HG02763 (cell line): Measurements from ENCODE around the gene LAMA3.
A peak's percentile ranks its signal among the peaks of the same experiment; 100 is the strongest.

ENCODE experiments used
- ATAC-seq: cut with Tn5 transposase; IDR thresholded peaks from one replicate; pipeline ENCODE4 v1.9.1; 2021; ENCODE audit warnings: mild to moderate bottlenecking, moderate library complexity; ENCODE audit not compliant: unreplicated experiment

Gene LAMA3

DNA sequence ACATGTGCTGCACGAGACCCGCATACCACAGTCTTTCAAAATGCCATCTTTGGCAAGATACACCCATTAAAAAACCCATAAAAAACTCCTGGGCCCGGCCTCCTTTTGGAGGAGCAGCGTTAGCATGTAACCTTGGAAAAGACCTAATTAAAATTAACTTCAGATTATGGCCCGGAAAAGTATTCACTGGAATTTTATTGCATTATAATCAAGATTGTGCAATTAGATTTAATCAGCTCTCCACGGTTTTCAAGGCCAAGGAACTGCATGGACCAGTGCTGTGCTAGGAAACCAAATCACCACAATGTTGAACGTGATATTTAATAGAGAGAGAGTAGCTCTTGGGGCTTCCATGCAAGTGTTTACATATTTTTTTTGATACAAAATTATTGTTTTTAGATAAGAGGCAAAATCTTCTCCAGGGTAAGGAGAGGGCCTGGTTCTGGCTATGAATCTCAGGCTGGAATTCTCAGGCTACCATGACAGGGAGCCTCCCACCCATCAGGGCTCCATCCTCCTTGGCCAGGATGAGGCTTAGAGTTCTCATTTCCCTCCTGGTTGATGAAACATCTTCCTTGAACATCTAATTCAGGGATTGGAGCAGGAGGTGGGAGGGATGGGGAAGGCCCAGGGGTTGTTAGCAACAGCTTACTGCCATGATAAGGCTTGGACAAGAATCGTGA lies 243.3 kb downstream of the LAMA3 start:
- no peak for ATAC-seq

DNA sequence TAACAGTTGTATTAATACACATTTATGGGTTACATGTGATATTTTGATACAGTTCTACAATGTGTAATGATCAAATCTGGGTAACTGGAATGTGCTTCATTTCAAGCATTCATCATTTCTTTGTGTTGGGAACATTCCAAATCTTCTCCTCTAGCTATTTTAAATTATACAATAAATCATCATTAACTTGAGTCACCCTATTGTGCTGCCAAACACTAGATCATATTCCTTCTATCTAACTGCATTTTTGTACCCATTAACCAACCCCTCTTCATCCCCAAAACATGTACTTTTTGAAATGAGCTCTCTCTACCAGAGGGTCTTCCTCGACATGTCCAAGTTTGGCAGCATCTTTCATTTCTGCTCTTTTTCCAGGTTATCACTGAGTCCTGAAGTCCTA lies 244.2 kb downstream of the LAMA3 start:
- ATAC-seq, result no peak

DNA sequence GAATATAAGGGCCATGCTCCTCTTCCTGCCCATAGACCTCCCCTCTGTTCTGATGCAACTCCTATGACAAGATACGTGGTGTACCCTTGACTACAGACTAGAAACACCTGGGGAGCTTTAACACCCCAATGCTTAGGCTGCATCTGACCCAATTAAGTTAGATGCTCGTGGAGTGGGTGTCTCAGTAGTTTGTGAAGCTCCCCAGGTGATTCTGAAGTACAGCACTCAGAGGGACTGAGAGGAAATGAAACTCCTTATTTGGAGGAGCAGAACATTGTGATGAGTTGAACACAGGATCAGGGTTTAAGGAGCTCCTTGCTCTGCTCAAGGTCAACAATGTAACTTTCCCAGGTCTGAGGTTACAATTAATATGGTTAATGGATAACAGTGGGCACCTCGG lies 245.0 kb downstream of the LAMA3 start:
- ATAC-seq, result no peak

DNA sequence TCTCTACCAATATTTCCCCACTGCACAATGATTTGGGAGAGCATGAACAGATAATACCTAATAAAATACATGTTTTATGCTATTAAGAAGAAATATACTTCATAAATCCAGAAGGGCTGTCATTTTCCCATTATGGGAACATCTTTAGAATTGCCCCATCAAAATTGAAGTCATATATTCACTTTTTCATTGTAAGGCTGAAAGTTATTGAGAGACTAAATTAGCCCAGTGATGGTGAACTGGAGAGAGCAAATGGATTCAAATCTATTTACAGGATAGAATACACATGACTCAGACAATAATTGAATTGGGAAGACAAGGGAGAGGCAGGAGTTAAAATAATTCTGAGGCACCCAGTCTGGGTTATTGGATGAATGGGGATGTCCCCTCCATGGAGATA lies 245.6 kb downstream of the LAMA3 start:
- ATAC-seq, result no peak

DNA sequence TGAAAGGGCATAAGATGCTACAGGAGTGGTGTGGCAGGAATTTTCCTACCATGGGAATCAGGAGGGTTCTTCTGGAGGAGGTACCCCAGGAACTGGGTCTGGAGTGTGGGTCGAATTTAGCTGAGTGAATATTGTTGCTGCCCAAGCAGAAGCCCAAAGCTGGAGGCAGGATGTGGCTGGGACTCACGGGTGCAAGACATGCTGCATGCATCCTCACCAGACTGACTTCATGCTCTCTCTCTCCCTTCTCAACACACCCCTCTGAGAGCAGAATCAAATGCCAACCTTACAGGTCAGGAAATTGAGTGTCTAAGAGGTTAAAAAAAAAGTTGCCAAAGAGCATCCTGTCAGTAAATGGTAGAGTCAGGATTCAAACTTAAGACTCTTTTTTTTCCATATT lies 246.6 kb downstream of the LAMA3 start:
- no peak for ATAC-seq

DNA sequence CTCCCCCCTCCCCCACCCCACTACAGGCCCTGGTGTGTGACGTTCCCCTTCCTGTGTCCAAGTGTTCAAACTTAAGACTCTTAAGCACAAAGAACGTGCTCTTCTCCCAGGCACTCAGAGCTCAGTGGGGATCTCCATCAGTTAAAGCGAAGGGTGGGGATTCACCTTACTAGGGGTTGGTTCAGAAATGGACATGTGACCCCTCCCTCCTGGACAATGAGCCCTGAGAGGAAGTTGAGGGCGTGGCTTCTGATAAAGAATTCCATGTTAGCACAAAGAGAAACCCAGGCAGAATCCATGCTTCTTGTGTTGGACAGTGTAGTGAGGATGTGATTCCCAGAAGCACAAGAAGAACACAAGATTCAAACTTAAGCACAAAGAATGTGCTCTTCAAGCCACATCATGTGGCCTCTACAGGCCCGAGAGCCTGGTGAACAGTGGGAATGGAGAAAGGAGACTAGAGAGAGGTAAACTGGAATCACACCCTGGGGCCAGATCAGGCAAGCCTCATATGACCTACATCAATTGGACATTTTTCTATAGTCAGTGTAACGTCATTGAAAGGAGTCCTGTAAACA lies 247.2 kb downstream of the LAMA3 start:
- no peak for ATAC-seq

DNA sequence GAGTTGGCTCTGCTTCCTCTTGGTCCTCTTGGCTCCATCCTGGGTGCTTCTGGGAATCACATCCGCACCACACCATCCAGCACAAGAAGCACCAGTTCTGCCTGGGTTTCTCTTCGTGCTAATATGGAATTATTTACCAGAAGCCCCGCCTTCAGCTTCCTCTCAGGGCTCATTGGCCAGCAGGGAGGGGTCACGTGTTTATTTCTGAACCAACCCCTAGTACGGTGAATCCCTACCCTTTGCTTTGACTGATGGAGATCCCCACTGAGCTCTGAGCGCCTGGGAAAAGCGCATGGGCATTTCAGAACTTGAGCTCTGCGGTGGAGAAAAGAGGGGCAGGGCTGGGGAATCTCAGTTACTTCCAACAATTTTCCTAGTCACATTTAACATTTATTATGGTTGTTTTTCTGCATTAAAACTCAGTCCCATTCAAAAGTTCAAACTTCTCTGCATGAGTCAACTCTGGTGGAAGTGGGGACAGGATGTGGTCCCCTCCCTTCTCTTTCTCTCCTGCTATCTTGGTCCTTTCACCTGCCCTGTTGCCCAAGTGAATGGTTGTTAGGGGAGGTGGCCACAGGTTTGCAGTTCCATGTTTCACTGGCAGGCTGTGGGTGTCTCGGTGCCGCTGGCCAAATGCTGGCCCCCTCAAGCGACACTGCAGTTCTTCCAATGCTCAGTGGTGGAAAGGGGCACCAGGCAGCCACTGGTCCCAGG lies 248.9 kb downstream of the LAMA3 start:
- no peak for ATAC-seq

DNA sequence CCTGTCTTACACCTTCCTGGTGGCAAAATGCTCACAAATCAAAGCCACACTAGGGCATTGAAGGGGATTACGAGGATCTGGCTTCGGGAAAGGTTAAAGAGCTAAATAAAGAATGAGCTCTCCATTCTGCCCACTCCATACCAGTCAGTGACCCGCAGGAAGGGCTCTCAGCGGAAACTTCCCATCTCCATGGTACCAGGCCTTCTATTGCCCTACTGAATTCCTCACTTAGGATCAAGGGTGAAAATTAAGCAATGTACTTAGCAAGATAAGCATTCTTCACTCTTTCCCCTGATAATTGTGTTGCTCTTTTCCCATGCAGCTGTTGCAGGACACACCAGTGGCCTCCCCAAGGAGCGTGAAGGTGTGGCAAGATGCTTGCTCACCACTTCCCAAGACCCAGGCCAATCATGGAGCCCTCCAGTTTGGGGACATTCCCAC lies 249.7 kb downstream of the LAMA3 start:
- no peak for ATAC-seq

DNA sequence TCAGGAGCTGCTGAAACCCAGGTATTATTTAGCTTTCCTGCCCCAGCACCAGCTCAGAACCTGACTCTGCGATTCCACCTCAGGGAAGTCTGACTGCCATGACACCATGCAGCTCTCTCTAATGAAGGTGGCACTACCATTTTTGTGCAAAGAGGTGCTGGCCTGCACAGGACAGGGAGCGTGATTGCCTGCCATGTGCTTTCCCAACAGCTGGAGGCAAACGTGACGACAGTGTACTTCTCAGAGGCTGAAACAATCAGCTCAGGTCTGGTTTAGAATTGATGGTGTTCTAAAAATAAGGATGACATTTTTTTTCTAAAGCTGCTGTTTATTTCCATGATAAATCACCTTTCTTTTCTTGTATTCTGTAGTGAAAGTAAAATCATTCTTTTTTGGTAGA lies 250.1 kb downstream of the LAMA3 start:
- no peak for ATAC-seq

DNA sequence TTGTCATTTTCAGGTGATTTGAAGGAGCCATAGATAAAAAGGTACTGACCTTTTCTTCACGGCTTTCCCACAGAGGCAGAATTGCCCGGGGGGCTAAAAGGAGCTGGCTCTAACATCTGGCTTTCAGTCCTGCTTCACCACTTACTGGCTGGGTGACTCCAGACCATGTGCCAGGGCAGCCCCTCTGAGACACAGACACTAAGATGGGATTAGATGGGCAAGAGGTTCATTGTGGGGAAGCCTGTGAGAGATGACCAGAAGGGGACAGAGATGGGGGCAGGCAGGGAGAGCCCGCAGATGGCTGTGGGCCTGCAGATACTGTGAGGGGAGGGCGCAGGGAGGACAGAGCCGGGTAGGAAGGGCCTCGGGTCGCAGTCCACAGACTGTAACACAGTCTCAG lies 250.6 kb downstream of the LAMA3 start:
- no peak for ATAC-seq

DNA sequence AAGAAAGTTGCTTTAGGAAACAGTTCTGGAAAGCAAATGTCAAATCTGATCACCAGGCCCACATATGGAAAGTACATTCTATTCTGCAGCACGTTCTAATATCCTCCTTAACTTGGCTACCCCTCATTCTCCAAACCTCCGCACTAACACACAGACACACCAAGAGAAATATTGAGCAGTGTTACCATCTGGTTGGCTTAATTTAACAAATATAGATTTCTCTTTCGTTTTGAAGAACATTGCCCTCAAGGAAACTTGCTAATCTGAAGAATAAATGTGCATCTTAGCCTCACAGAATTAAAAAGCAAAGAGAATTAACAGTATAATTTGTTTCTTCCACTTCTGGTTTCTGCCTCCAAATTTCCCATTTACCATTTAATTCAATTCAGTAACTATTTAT lies 252.5 kb downstream of the LAMA3 start:
- no peak for ATAC-seq

DNA sequence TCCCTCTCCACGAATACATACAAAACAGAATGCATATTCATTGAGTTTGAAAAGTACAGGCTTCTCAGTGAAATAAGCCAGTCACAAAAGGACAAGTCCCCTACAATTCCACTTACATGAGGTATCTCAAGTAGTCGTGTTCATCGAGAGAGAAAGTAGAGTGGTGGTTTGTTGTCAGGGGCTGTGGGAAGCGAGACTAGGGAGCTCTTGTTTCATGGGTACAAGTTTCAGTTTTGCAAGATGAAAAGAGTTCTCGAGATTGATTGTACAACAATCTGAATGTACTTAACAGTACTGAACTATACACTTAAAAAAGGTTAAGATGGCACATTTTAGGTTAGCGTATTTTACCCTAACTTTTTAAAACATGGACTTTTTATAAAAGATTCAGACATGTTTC lies 253.9 kb downstream of the LAMA3 start:
- peak; percentile 70 for ATAC-seq

DNA sequence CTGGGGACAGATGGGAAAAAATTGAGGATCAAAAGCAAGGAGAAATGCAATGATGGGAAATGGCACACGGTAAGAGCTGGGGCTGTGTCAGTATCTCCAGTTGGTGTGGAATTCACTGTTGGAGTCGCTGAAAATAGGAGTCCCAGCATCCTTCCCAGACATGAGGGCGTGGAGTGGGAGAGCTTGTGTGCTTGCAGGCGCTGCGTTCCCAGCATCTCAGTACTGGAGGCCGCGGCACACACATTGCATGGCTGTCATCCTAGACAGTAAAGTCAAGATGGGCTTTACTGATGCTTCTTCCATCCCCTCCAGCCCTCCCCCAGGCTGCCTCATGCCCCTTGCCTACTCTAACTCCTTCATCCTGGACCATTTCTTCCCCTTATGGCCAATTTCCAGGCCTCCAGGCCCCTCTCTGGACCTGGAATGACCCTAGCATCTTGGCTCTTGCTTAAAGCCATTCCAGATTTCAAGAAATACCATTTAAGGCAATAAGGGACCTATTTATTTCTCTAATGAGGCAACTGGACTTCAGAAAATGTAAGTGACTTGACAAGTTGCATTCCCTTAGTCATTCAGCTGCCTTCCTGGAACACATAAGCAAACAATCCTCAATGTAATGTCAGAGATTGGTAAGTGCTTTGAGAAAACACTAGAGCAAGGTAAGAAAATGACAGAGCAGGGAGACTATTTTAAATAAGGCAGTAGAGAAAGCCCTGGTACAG lies 254.8 kb downstream of the LAMA3 start:
- ATAC-seq, result no peak

DNA sequence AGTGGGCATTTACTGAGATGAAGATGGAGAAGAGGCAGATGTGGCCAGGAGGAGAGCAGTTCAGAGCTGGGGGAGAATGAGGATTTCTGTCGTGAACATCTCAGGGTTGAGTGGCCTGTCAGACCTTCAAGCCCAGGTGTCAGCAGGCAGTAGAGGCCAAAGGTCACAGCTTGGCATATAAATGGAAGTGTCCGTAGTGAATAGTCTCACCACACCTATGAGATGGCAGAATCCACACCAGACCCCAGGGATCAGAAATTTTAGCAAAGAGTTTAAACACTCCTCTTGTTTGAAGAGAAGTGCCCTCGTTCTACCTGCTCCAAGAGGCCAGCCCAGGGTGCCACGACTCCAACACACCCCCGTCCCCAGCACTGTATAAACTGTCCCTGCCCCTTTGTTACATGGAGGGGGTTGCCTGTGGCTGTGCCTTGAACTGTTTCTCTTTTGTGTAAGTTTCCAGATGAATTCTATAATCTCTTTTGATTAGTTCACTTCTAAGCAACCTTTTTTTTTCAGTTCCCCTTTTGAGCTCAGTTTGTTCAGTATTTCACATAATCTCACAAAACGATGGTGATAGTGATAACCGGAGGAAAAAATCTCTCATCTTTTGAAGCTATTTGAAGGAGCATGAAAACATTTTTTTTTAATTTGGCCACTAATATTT lies 256.3 kb downstream of the LAMA3 start:
- no peak for ATAC-seq

DNA sequence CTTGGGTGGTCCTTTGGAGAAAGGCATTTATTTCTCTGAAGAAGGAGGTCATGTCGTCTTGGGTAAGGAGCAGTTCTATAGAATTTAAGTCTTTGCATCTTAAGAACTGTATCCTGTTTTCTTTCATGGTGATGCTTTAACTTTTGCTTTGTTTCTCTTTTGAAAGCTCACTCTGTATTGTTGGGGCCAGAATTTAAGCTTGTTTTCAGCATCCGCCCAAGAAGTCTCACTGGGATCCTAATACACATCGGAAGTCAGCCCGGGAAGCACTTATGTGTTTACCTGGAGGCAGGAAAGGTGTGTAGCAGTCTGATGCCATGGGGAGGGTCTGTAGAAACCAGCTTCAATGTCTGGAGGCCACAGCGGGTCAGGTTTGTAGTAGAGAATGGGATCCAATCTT lies 260.6 kb downstream of the LAMA3 start:
- no peak for ATAC-seq

DNA sequence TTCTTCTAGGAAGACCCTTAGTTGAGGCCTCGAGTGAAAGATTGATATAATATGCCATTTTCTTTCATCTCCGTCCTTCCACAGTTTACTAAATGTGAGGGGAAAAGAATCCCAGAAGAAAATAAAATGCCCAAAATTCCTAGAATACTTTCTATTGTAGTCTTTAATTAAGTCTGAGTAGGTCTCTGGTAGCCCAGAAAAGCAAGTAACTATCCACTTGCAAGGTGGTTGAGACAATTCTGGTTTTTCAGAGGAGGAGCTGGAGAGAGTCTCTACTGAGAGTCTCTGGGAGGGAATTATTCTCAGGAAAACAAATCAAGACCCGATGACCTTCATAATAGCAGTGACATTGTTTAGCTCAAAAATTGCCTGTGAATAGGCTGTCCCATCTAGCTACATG lies 261.4 kb downstream of the LAMA3 start:
- ATAC-seq, result no peak

DNA sequence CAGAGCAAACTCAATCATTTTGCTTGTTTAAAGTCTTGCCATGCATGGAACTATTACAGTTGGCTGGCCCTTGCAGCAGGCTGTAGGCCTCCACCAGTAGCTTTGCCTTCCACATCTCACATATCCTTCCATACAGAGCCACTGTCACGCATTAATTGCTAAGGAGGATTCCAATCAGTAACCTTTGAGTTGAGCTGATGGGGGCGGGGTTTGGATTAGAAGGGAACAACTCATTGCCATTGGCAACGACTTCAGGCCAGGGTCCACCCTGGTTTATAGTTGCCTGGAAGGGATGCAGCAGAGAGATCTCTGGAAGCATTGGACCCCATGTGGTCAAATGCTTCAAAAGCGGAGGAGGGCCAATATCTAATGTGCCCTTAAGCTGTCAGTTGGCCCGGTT lies 262.0 kb downstream of the LAMA3 start:
- ATAC-seq, result no peak

DNA sequence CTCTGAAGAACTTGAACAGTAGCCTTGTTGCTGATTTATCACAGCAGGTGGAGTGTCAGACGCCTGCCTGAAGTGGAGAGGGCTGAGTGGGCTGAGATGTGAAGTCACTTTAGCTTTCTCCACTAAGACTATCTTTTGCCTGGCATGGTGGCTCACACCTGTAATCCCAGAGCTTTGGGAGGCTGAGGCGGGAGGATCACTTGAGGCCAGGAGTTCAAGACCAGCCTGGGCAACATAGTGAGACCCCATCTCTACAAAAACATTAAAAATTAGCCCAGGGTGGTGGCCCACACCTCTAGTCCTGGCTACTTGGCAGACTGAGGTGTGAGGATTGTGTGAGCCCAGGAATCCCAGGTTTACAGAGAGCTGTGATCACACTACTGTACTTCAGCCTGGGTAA lies 264.7 kb downstream of the LAMA3 start:
- ATAC-seq, result no peak

DNA sequence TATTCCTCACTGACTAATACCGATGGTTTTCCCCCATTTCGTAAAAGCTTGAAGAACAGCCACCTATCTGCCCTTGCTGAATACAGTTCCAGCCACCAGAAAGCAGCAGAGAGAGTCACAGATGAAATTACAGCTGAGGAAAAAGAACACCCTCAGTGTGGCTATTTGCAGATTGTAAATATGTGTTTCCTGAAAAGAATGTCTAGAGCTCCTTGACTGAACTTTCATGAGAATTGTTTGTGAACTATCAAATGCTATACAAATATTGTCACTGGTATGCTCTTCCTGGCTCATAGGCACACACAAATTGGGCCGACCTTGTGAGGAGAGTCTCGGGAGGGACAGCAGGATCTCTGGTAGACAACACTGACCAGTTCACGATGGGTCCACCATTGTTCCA lies 267.2 kb downstream of the LAMA3 start:
- ATAC-seq, result no peak

DNA sequence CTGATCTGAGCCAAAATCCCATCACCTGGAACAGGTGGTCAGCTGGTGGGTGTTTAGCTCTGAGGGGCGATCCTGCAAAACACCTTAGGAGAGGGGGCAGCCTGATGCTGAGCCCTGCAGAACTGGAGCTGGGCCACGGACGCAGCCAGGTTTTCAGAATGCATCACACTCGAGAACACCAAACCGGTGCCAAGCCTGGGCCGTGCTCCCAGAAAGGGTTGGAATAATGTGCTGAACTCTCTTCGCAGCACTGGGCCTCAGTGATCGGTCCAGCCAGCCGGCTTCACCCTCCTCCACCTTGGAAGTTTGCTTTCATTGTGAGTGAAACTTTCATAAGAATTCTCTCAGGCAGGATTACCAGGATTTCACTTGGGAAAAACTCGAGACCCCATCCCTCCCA lies 268.8 kb downstream of the LAMA3 start:
- no peak for ATAC-seq

DNA sequence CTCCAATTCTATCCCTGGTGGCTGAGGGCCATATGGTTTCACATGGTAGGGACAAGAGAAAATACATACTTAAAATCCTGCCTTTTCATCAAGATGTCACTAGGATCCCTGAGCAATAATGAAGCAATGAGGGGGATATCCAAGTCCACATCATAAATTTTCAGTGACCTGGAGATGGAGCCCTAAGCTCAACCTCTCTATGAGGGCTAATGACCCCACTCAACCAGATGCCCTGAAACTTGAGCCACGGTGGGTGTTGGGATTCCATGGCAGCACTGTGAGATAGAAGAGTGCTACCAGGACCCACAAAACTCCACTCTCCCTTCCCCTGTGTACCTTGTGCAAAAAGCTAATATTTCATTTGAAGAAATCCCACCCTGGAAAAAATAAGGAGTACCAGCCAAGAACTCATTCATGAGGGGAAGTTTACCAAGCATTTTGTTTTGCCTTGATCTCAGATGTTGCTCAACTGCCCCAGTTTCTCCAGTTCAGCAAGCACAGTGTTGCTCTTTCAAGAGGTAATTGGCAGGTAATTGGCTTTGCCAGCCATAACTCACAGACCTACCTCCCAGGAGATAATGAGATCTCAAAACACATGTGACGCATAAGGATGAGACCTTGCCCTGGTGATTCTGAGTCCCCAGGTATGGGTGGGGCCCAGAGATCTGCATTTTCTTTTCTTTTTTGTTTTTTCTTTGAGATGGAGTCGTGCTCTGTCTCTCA lies 274.4 kb downstream of the LAMA3 start:
- no peak for ATAC-seq
